T1000 (cell line): Measurements from ENCODE around the gene UNC13B.
"Not testable (repeated sequence)": the region's sequence is repeated elsewhere in the genome, so short reads cannot be mapped to it uniquely, and the experiment has no call there.

Source experiments
- DNase-seq: peaks from one replicate; lab custom pipeline; 2025; ENCODE audit warnings: mixed read lengths; lab: John Stamatoyannopoulos, UW

The UNC13B gene

GRCh38 chr9:35380039-35380438, 218.2 kb downstream of the UNC13B start:
- DNase-seq: no peak

DNA sequence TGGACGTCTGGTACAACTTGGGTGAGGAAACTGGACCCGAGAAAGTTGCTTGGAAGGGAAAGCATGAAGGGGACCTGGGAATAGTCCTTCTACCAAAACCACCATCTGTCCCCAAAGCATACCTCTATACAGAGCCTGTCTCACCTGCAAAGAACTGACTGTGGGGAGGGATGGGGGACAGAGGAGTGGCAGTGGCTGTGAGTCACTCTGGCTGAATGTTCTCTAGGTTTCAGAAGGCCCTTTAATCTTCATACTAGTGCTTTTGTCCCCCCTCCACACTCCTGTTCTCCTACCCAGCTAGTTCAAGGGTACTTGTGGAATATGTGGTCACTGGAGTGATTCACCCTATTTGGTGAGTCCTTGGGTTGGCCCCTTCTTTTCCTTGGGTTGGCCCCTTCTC, 218.8 kb downstream of the UNC13B start:
- no peak for DNase-seq

- no peak for DNase-seq
These were observed 223.2 kb downstream of the UNC13B start for GRCh38 chr9:35385042-35385441.

GRCh38 chr9:35395076-35395705, 233.4 kb downstream of the UNC13B start:
- DNase-seq: no peak

DNA sequence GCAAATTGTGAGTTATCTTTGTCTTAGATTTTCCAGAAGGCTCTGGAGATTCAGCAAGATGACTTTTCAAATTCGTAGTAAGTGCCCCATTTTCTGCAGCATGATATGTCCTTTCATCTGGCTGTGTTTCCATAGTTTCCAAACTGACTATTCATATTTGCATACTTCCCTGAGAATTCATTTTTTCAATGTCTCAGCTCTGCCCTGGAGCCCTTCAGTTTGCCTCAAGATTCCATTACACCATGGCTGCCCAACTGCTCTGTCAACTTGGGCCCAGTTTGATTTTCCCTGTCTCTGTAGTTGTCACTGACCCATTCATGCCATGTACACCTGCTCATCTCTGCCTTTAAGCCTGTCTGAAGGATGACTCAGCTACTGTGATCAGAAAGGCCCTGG, 233.9 kb downstream of the UNC13B start:
- no peak for DNase-seq

GRCh38 chr9:35396560-35397215, 234.9 kb downstream of the UNC13B start:
- no peak for DNase-seq

GRCh38 chr9:35397216-35397698, 235.4 kb downstream of the UNC13B start:
- no peak for DNase-seq

GRCh38 chr9:35397923-35398322, 236.1 kb downstream of the UNC13B start:
- no peak for DNase-seq

DNA sequence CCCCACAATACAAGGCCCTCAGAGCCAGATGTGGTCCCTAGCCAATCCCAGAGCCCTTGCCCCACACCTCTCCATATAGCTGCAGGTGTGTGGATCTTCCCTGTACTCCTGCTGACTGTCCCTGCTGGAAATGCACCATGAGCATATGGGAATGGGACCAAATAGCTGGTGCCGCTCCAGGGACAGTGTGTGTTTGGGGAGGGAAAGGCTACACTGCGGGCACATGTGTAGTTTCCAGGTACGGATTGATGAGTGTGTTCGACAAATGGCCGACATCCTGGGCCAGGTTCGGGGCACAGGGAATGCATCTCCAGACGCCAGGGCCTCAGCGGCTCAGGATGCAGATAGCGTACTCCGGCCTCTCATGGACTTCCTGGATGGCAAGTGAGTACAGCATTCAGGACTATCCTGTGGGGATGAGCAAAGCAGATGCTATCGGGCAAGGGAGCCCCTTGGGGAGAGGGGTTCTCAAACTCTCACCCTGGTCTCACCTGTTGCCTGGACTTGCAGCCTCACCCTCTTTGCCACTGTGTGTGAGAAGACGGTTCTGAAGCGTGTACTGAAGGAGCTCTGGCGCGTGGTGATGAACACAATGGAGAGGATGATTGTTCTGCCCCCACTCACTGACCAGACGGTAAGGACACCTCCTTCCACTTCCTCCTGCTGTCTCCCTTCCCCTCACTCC, 237.0 kb downstream of the UNC13B start:
- no peak for DNase-seq

- DNase-seq: no peak
These were observed 243.1 kb downstream of the UNC13B start for GRCh38 chr9:35404865-35405264.

DNA sequence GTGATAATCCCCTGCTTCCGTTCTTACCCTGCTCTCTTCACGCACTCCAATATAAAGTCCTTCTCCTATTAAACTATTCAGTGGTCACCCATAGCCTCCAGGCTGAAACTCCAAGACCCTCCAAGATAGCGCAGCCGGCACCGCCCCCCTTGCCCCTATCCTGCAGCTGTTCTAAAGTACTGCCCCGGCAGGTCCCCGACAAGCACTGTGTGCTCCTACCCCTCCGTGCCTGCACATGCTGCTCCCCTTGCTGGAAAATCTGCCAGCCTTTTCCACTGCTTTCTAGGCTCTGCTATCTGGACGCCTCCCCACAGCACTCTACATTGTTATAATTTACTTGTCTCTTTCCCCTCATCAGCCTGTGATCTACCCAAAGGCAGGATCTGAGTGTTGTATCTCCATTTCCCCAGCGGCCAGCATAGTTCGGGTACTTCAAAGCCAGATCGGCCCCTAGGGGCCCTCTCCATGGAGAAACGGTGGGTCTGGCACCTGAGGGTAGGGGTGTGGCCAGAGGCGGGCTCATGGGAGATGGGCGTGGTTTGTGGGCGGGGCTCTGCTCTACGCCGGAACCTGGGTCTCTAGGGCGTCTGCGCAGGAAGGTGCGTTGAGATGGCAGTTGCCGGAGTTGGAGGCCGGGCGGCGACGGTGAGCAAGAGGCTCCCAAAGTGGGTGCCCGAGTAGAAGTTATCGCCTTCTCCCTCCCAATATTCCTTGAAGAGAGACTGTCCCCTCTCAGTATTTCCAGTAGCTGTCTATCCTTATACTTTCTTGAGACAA, 244.6 kb downstream of the UNC13B start:
- DNase-seq: no peak

DNA sequence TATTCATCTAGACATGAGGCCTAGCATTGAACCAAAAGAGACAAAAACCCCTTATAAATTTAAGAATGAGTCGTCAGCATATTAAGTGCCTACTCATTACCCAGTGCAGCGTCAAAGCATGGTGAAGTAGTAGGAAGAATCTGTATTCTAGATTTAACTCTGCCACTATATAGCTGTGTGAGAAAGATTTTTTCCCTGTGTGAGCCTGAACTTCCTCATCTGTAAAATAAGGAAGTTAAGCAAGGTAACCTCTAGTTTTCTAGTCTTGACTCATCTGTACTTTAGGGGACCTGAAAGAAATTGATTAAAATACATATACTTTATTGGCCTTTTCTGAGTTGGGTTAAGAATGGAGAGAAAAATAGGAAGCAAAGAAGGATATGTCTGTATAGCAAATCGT, 246.0 kb downstream of the UNC13B start:
- no peak for DNase-seq

- DNase-seq: not testable (repeated sequence)
These were observed 247.6 kb downstream of the UNC13B start for GRCh38 chr9:35409434-35409833.

DNA sequence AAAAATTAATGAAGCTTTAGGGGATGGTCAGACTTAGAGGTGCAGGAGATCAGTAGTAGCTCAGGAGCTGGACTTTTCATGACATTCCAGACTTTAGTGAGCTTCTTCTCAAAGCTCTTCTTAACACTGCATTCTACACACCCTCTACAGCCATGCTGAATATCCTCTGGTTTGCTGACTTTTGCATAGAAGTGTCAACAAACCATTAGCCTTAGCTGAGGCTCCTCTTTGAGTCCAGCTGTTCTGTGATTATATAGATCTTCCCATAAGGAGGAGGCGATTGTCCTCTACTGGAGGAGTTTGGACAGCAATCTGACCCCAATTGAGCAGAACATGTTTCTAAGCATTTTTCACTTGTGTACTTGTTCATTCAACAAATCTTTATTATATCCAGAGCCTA, 253.1 kb downstream of the UNC13B start:
- no peak for DNase-seq

DNA sequence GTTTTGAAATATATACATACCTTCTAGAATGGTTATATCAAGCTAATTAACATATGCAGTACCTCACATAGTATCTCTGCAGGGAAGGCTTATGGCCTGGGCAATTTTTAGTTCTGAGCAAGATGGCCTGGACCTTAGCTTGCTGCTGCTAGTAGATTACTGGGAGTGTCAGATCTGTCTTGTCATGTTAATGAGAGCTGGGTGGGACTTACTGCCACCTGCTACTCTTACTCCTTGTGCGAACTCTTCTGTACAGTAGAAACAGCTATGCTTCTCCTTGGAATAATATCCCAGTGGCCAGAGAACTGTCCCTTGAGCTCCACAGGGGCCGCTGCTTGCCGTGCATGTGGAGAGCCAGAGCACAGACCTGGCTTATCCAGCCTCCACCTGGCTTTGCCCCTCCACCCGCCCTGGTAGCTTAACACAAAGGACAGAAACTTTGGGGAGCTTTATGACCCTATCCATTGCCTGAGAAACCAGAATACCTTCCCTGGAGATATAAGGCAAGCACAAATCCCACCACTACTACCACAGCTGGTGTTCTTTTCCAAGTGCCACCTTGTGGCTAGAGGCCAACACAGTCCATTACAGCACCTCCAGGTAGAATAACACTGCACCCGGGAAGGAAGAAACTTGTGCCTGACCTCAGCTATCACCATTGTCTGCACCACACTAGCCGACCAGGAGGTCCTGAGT, 253.7 kb downstream of the UNC13B start:
- DNase-seq: no peak

DNA sequence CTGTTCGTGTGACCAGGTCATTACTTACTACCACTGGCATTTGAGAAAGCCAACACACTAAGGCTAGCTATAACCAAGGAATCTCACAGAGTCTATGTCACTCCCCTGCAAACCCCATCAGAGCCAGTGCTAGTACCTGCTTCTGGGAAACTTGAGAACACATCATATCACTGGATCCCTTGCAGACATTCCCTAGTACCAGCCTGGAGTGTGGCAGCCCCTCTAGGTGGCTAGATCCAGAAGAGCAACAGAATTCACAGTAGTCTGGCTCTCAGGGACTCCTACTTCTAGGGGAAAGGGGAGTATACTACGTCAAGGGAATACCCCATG, 254.3 kb downstream of the UNC13B start:
- no peak for DNase-seq

DNA sequence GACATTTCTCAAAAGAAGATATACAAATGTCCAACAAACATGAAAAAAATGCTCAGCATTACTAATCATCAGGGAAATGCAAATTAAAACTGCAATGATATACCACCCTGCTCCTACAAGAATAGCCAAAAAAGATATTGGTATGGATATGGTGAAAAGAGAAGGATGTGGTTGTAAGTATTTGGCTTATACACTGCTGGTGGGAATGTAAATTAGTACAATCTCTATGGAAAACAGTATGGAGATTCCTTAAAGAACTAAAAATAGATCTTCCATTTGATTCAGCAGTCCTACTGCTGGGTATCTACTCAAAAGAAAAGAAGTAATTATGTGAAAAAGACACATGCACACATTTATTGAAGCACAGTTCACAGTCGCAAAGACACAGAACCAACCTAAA, 260.5 kb downstream of the UNC13B start:
- no peak for DNase-seq

DNA sequence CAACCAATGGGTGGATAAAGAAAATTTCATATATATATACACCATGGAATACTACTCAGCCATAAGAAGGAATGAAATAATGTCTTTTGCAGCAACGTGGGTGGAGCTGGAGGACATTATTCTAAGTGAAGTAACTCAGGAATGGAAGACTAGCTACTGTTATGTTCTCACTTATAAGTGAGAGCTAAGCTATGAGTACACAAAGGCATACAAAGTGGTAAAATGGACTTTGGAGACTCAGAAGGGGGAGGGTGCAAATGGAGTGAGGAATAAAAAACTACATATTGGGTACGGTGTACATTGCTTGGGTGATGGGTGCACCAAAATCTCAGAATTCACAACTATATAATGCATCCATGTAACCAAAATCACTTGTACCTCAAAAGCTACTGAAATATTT, 260.9 kb downstream of the UNC13B start:
- no peak for DNase-seq

- no peak for DNase-seq
These were observed 261.7 kb downstream of the UNC13B start for GRCh38 chr9:35423499-35423898.

GRCh38 chr9:35424356-35425352, 262.8 kb downstream of the UNC13B start:
- DNase-seq: no peak

GRCh38 chr9:35426627-35427026, 264.8 kb downstream of the UNC13B start:
- DNase-seq: no peak
